Stomach (tissue), 4 donors: ENCODE data around the gene SLK.

Experiments
- CTCF ChIP-seq, 7 experiments: fragments of 450-650 bp in 4 of 7; fragments of 200-600 bp in 3 of 7; sonication (generic) in 3 of 7; IDR thresholded peaks; one replicate each; pipeline ENCODE4 v1.5.1; 2016 to 2019; ENCODE audit warnings: antibody characterized with exemption in 7 of 7, control low read depth in 2 of 7, mild to moderate bottlenecking in 1 of 7
- EP300 ChIP-seq: sonication (generic); formaldehyde crosslinking; IDR thresholded peaks from one replicate; pipeline ENCODE4 v1.6.1; 2017; ENCODE audit warnings: antibody characterized with exemption
- POLR2A ChIP-seq, 4 donors: fragments of 450-650 bp; IDR thresholded peaks; one replicate each; pipeline ENCODE4 v1.6.1; 2016; ENCODE audit warnings: antibody characterized with exemption in 4 of 4, control low read depth in 2 of 4, mild to moderate bottlenecking in 1 of 4, moderate library complexity in 1 of 4

GRCh38 chr10:103939522-103939921, 27.4 kb upstream of the SLK start:
- TF ChIP-seq CTCF (IDR thresholded peaks at IDR 0.05) (no peak), POLR2A (IDR thresholded peaks at IDR 0.05) (no peak), EP300 (no peak)
